CD4-positive, alpha-beta T cell treated with Interleukin-17A for 4 hours (primary cell): Measurements from ENCODE around the gene EEF1AKMT3.

ENCODE experiments used
- DNase-seq: peaks from one replicate; pipeline ENCODE4 v3.0.0-alpha.2; 2020; ENCODE audit warnings: mixed read lengths

The EEF1AKMT3 gene

GRCh38 chr12:57772429-57773322 is at the start of gene EEF1AKMT3:
TSS of gene EEF1AKMT3 (plus strand) at chr12:57772614. CDS start at chr12:57772725, 111 bp downstream.
- DNase-seq = peak; percentile 52

DNA sequence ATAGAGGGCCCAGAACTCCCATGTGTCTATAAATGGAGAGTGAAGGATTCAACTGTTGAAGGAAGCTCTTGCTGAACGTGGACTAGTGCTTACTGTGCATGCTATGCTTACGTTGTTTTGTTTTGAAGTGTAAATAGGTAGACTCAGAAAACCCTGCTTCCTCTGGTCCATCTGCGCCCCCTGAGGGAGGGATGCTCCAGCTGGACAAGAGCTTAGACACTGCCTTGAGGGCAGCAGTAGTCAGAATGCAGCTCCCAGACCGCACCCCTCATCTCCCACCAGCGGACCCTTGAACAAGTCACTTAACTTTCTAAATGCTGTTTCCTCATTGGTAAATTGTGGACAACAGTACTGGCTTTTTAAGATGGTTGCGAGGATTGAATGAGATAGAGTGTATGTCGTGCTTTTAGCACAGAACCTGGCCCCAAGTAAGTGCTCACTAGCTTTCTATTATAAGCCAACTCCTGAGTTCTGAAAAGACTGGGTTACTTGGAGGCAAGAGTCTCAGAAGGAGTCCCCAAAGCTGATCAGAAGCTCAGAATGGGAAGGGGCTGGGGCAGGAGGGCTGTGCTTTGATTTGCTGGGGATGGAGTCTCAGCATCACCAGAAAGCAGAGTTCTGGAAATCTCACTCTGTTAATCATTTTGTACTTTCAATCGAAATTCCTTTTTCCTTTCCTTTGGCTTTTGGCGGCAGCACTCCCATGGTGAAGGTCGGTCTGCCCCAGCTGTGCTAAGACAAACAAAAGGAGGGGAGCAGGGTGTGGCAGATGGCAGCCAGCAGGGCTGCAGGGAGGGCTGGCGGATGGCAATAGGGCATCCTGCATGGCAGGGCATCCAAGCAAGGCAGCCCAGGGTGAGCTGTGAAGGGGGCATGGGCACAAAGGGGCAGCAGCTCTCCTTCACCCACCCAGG is 49.4 kb upstream of the EEF1AKMT3 start:
- DNase-seq = no peak

DNA sequence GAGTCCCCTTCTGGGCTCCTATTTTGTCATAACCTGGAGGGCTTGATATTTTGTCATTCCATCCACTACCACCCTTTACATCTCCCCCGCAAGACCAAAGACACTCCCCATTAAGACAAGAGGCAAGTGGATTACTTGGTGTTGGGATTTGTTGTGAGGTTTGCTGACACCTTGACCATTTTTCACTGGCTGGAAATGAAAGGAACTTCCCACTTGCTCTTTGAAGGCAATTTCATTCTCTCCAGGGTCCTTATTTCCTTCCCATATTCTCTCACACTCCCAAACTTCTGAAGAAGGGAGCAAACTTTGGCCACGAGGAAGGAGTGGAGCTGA is 48.8 kb upstream of the EEF1AKMT3 start:
- DNase-seq = no peak

GRCh38 chr12:57724003-57724935 is 48.1 kb upstream of the EEF1AKMT3 start:
- no peak for DNase-seq

DNA sequence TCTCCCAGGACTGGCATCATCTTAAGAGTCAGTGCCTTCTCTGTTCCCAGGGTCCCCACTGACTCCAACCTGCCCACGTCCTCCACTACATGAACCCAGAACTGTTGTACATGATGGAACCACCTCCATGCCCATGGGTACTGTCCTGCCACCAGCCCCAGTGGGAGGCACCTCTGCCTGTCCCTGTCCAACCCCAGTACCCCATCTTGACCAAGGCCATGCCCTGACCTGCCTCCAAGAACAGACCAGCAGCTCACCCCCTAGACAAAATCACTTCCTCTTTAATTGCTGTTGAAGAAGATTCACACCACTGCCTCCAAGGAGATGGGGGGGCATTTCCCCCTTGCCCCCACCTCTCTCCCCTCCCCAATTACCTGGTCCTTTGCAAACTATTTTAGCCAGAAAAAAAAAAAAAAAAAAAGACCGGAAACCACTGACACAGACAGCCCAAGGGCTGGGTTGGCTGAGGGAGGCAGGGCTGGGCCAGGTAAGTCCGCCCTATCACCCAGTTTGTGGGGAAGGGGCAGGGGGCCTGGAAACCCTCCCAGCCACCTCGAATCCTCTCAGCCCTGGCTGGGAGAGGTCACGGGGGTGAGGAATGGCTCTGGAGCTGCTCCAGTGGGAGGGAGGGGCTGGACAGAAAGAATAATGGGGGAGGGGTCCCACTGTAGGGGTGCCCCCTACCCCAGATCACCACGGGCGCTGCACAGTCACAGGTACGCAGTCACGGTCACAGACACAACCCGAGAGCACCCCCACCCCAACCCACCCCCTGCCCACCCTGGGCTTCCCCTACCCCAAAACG is 47.3 kb upstream of the EEF1AKMT3 start:
- DNase-seq = no peak

DNA sequence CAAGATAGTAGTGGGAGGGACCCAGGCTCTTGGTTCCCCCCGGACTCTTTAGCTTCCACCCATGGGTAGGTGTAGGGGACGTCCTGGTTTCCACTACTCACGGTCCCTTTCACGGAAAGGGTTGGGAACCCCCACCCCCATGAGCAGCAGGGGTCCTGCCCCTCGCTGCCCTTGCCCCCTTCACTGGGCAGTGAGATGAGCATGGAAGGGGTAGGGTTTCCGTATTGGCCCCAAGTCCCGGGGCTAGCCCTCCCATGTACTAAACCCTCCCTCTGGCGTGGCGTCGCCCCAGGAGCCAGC is 46.6 kb upstream of the EEF1AKMT3 start:
- no peak for DNase-seq

DNA sequence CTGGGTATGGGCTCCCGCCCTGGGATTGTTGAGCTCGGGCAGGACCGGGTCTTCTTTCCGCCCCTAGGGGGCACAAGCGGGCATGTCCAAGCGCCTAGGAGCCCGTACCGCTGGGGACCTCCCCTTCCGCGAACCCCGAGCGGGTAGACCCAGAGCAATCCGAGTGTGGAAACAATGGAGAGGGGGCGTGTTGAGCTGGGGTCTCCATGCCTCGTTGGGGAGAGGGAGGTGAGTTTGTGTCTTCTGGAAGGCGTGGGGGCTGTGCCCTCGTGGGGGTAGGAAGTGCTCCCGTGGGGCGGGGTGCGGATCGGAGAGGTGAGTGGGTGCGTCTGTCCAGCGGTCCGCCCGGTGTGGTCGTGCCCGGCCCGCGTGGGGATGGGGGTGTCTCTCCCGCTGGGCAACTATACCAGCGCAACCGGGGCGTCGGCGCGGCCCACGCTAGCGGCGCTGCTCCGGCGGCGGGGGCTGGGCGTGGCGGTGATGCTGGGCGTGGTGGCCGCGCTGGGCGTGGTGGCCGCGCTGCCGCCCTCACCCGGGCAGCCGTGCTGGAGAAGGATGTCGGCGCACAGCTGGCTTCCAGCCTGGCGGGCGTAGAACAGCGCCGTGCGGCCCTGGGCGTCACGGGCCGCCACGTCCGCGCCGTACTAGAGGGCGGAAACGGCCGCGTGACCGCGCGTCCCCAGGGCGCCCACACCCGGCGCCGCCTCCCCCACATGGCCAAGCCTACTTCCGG is 46.1 kb upstream of the EEF1AKMT3 start:
- DNase-seq = peak; percentile 44

DNA sequence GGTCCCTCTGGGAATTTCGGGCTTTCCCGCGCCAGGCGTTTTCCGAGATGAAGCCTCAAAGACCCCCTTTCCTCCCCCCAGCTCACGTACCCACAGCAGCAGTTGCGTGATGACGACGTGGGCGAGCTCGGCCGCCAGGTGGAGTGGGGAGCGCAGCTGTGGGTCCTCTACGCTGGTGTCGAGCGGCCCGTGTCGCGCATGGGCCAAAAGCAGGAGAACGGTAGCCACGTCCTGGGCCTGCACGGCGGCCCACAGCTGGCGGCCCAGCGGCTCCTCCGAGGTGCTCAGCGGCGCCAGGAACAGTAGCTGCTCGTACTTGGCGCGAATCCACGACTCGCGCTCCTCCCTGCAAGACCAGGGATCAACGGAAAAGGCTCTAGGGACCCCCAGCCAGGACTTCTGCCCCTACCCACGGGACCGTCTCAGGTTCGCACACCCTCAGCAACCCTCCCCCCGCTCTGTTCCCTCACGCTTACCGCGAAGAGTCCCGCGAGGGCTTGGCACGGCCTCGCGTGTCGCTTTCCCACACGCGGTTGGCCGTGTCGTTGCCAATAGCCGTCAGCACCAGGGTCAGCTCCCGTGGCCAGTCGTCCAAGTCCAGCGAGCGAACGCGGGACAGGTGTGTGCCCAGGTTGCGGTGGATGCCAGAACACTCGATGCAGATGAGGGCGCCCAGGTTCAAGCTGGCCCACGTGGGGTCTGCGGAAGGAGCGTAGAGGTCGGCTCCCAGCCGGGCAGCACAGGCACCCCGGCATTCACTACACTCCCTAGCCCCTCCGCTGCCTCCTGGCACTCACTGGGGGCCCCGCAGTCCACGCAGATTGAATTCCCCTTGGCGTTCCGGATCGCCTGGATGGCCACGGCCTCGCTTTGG is 45.3 kb upstream of the EEF1AKMT3 start:
- no peak for DNase-seq

DNA sequence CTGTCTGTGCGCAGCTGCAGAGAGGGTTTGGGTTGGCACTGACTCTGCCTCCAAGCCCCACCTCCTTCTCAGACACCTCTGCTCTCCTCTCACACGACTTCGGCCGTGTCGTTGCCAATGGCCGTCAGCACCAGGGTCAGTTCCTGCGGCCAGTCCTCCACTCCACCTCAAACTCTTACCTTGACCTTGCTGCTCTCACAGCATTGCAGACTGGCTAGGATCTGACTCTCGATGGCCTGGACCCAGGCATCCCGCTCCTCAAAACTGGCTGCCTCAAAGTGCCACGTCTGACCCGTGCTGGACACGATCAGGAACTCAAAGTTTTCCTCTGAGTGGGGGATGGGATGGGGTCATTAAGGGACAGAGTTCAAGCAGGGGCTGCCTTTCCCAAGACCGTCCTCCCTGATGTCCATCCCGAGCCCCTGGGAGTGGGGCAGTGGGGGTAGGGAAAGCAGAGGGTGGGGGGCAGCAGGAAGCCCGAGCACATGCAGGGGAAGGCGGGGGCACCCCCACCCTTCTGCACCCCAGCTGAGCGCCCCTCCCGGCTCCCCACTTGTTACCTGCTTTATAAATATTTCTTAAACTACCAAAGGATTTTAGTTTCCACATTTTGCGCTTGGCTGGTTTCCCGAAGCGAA is 44.5 kb upstream of the EEF1AKMT3 start:
- DNase-seq = no peak

GRCh38 chr12:57729321-57729844 is 43.0 kb upstream of the EEF1AKMT3 start:
- DNase-seq = no peak

DNA sequence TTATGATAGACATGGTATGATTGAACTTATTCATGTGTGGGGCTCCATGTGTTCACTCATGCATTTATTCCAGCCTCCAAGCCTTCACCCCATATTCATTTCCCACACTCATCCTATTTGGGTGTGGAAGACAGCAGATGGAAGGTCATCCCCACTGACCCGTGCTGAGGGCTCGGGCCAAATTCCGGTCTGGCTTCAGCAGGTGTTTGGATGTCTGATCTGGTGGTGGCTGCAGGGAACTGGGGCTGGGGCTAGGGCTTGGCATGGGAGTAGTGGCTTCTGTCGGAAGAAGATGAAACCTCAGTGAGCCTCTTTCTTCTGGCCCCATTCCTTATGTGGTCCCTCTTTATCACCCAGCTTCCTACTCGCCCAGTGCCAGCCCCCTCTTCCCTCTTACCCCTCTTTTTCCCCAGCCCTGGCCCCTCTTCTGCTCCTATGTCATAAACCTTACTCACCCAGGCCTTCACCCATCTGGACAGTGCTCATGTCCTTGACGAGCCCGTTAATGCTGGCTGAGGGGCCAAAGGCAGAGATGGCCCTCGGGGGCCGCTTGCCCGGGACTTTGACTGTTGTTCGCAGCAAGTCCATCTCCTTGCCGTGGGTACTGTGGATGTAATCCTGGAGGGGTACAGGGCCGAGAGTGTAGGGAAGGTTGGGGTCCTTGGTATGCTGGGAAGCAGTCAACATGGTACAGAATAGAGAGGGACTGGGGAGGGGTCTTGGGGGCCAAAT is 41.9 kb upstream of the EEF1AKMT3 start:
- no peak for DNase-seq

- DNase-seq = no peak
Measured at GRCh38 chr12:57731411-57732080, 40.9 kb upstream of the EEF1AKMT3 start.

GRCh38 chr12:57732270-57732669 is 40.1 kb upstream of the EEF1AKMT3 start:
- no peak for DNase-seq

GRCh38 chr12:57732726-57733593 is 39.5 kb upstream of the EEF1AKMT3 start:
- no peak for DNase-seq

GRCh38 chr12:57733928-57734327 is 38.5 kb upstream of the EEF1AKMT3 start:
- no peak for DNase-seq

DNA sequence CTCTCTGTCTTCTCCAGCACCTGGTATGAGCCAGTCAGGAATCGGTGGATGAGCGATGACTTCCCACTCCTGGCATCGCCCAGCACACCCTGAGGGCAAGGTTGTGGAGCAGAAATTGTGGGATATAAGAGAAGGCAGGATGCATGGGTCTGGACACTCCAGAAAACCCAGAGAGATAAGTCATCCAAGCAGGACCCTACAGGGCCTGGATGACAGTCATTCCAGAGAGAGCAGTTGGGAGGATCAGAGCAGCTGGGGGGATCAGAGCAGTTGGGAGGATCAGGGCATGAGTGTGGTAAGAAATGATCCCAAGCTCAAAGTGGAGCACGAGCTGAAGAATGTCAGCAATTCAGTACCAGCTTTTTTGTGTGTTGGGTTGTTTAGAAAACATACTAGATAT is 37.8 kb upstream of the EEF1AKMT3 start:
- DNase-seq = no peak

DNA sequence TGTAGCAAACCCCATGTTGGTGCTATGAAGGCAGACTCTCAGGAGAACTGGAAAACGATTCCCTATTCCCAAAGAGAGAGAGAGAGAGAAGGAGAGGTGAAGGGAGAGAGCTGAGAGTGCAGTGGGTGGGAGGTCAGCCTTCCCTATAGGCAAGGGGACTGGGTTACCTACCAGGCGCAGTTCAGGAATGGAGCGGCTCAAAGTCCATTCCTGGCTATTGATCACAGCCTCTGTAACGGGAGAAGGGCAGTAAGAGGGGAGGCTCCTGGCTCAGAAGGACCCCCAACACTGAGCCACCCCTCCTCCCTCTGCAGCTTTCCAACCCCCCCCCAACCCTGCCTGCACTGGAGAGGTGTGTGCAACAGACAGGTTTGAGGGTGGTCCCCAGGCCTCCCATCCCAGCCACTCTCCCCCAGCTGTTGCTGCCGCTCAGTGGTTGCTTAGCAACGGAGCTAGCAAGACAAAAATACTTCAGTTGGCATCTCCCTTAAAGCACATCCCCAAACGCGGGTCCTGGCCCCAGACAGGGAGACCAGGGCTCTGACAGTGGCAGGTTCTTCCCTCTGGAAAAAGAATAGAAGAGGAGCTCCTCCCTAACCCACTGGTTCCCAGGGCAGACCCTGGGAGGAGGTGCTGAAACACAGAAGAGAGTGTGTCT is 37.1 kb upstream of the EEF1AKMT3 start:
- DNase-seq = no peak
